ENCODE data around the gene FHL1.
"Not testable (repeated sequence)": the region's sequence is repeated elsewhere in the genome, so short reads cannot be mapped to it uniquely, and the experiment has no call there.

The FHL1 gene

GRCh38 chrX:136146614-136147314, 569 bp upstream of the FHL1 start:
- peak; percentile 5 for DNase-seq (ENCODE audit: low read depth)

GRCh38 chrX:136147976-136148375, 643 bp downstream of the FHL1 start:
- DNase-seq (ENCODE audit: low read depth) = peak; percentile 0

GRCh38 chrX:136148391-136148790, 1.1 kb downstream of the FHL1 start:
- no peak for DNase-seq (ENCODE audit: low read depth)

- no peak for DNase-seq (ENCODE audit: low read depth)
These were observed 7.7 kb downstream of the FHL1 start for GRCh38 chrX:136154998-136155397.

- no peak for DNase-seq (ENCODE audit: low read depth)
These were observed 9.3 kb downstream of the FHL1 start for GRCh38 chrX:136156560-136157117.

GRCh38 chrX:136157187-136157586, 9.9 kb downstream of the FHL1 start:
- DNase-seq (ENCODE audit: low read depth) = no peak

- no peak for DNase-seq (ENCODE audit: low read depth)
These were observed 11.4 kb downstream of the FHL1 start for GRCh38 chrX:136158685-136159084.

GRCh38 chrX:136159611-136160025, 12.3 kb downstream of the FHL1 start:
- no peak for DNase-seq (ENCODE audit: low read depth)

GRCh38 chrX:136162827-136163570, 15.7 kb downstream of the FHL1 start:
- no peak for DNase-seq (ENCODE audit: low read depth)

GRCh38 chrX:136163689-136164088, 16.4 kb downstream of the FHL1 start:
- no peak for DNase-seq (ENCODE audit: low read depth)

GRCh38 chrX:136165406-136165805, 18.1 kb downstream of the FHL1 start:
- no peak for DNase-seq (ENCODE audit: low read depth)

GRCh38 chrX:136166221-136166855, 19.0 kb downstream of the FHL1 start:
- no peak for DNase-seq (ENCODE audit: low read depth)

GRCh38 chrX:136167989-136168388, 20.7 kb downstream of the FHL1 start:
- DNase-seq (ENCODE audit: low read depth) = not testable (repeated sequence)

- DNase-seq (ENCODE audit: low read depth) = no peak
These were observed 21.8 kb downstream of the FHL1 start for GRCh38 chrX:136168929-136169735.

- DNase-seq (ENCODE audit: low read depth) = no peak
These were observed 22.9 kb downstream of the FHL1 start for GRCh38 chrX:136170139-136170800.

- no peak for DNase-seq (ENCODE audit: low read depth)
These were observed 24.1 kb downstream of the FHL1 start for GRCh38 chrX:136171420-136171819.

- no peak for DNase-seq (ENCODE audit: low read depth)
These were observed 29.1 kb downstream of the FHL1 start for GRCh38 chrX:136176399-136176825.

- DNase-seq (ENCODE audit: low read depth) = no peak
These were observed 31.8 kb downstream of the FHL1 start for GRCh38 chrX:136179133-136179532.

GRCh38 chrX:136182414-136182813, 35.1 kb downstream of the FHL1 start:
- DNase-seq (ENCODE audit: low read depth) = no peak

- DNase-seq (ENCODE audit: low read depth) = no peak
These were observed 35.8 kb downstream of the FHL1 start for GRCh38 chrX:136183172-136183571.

- no peak for DNase-seq (ENCODE audit: low read depth)
These were observed 36.6 kb downstream of the FHL1 start for GRCh38 chrX:136183917-136184316.
